B cell (primary cell): ENCODE data around the gene COQ7. TPM values are rescaled to one million over a fixed set of nuclear protein-coding genes. Genes with fewer than 3 reads are reported as not detected.

Experiments used
- ATAC-seq: fragments of 200-7000 bp; cut with Tn5 transposase; one replicate; pipeline ENCODE4 v1.10.0; 2021; ENCODE audit warnings: low read depth, mild to moderate bottlenecking, moderate number of reproducible peaks, moderate library complexity
- CTCF ChIA-PET: fragments of 350-600 bp; sonication (Branson Sonifier 250); formaldehyde crosslinking; loops from one replicate; lab custom pipeline; 2021; ENCODE audit warnings: antibody characterized with exemption, inconsistent platforms; lab: Charles Lee
- POLR2A ChIA-PET: fragments of 350-600 bp; sonication (Branson Sonifier 250); formaldehyde crosslinking; loops from one replicate; lab custom pipeline; 2021; ENCODE audit warnings: antibody characterized with exemption; lab: Charles Lee
- DNase-seq: peaks from one replicate; pipeline ENCODE4 v3.0.0; 2013
- H2AFZ ChIP-seq: 2 replicates; pipeline ENCODE4 v1.6.1; 2012; ENCODE audit warnings: mild to moderate bottlenecking, low read depth, low read length; ENCODE audit not compliant: insufficient read depth, poor library complexity, severe bottlenecking
- H3K27ac ChIP-seq, 2 donors: 1 replicate in 1 of 2; 2 replicates in 1 of 2; pipeline ENCODE4 v1.5.1; 2012 to 2013; ENCODE audit warnings: low read length in 2 of 2, mild to moderate bottlenecking in 2 of 2, moderate library complexity in 1 of 2
- H3K27me3 ChIP-seq, 4 experiments: fragments of 200-600 bp in 1 of 4; sonication (generic) in 1 of 4; replicated peaks in 1 of 4; 1 replicate in 2 of 4; 2 replicates in 2 of 4; pipeline versions ENCODE4 v1.6.1 to v1.7.0; 2013 to 2016; ENCODE audit warnings: low read length in 3 of 4, mild to moderate bottlenecking in 2 of 4, mixed read lengths in 1 of 4, moderate library complexity in 1 of 4; ENCODE audit not compliant: insufficient read depth in 4 of 4, control insufficient read depth in 3 of 4; ENCODE audit errors: control extremely low read depth in 1 of 4
- H3K36me3 ChIP-seq, 2 experiments: replicated peaks in 1 of 2; 1 replicate in 1 of 2; 2 replicates in 1 of 2; pipeline versions ENCODE4 v1.6.1 to v1.7.1; 2013; ENCODE audit warnings: low read length in 1 of 2; ENCODE audit not compliant: insufficient read depth in 2 of 2, control insufficient read depth in 1 of 2; ENCODE audit errors: control extremely low read depth in 1 of 2, extremely low read depth in 1 of 2
- H3K4me1 ChIP-seq, 2 donors: fragments of 200-600 bp in 1 of 2; sonication (generic) in 1 of 2; 1 replicate in 1 of 2; 2 replicates in 1 of 2; pipeline versions ENCODE4 v1.5.1 to v1.6.1; 2013 to 2017; ENCODE audit warnings: low read length in 2 of 2; ENCODE audit not compliant: control insufficient read depth in 2 of 2, insufficient read depth in 2 of 2
- H3K4me2 ChIP-seq: replicated peaks from 2 replicates; pipeline ENCODE3; 2012; ENCODE audit warnings: mild to moderate bottlenecking, low read depth, low read length; ENCODE audit not compliant: poor library complexity, severe bottlenecking
- H3K4me3 ChIP-seq, 5 experiments: fragments of 200-600 bp in 1 of 5; sonication (generic) in 1 of 5; 1 replicate in 3 of 5; 2 replicates in 2 of 5; pipeline versions ENCODE4 v1.5.1 to v1.7.0; 2011 to 2016; ENCODE audit warnings: low read length in 4 of 5, mild to moderate bottlenecking in 4 of 5, low read depth in 2 of 5, control low read depth in 1 of 5, moderate library complexity in 1 of 5; ENCODE audit not compliant: insufficient read depth in 1 of 5; ENCODE audit errors: control extremely low read depth in 1 of 5, extremely low read depth in 1 of 5
- H3K79me2 ChIP-seq: fragments of 200-600 bp; sonication (generic); one replicate; pipeline ENCODE4 v1.6.0; 2016; ENCODE audit warnings: low read length; ENCODE audit not compliant: control insufficient read depth, insufficient read depth
- H3K9ac ChIP-seq: fragments of 200-600 bp; sonication (generic); 2 replicates; pipeline ENCODE4 v1.6.1; 2017; ENCODE audit warnings: mild to moderate bottlenecking, low read length, moderate library complexity
- H3K9me3 ChIP-seq, 3 donors: one replicate each; pipeline versions ENCODE4 v1.6.1 to v1.7.1; 2013; ENCODE audit warnings: low read length in 2 of 3; ENCODE audit not compliant: control insufficient read depth in 2 of 3, insufficient read depth in 1 of 3; ENCODE audit errors: control extremely low read depth in 1 of 3
- H4K20me1 ChIP-seq: 2 replicates; pipeline ENCODE4 v1.6.0; 2012; ENCODE audit warnings: mild to moderate bottlenecking, low read length; ENCODE audit not compliant: insufficient read depth, control insufficient read depth, poor library complexity, severe bottlenecking
- H3K27ac Mint-ChIP-seq: one replicate; pipeline ENCODE4 v1.8.0; 2021; ENCODE audit warnings: mixed read lengths
- H3K27me3 Mint-ChIP-seq: one replicate; pipeline ENCODE4 v1.8.0; 2021; ENCODE audit warnings: mixed read lengths
- H3K4me1 Mint-ChIP-seq: one replicate; pipeline ENCODE4 v1.8.0; 2021; ENCODE audit warnings: mixed read lengths
- H3K4me3 Mint-ChIP-seq: one replicate; pipeline ENCODE4 v1.8.0; 2021; ENCODE audit warnings: mixed read lengths
- H3K9me3 Mint-ChIP-seq: one replicate; pipeline ENCODE4 v1.8.0; 2022; ENCODE audit warnings: mixed read lengths; ENCODE audit not compliant: insufficient read depth
- EZH2 ChIP-seq: IDR thresholded peaks from 2 replicates; pipeline ENCODE4 v1.6.1; 2012; ENCODE audit warnings: borderline replicate concordance, low read depth, mild to moderate bottlenecking, moderate library complexity, low read length; ENCODE audit not compliant: insufficient read depth, poor library complexity, severe bottlenecking
- WGBS: methylation state at CpG from one replicate; pipeline ENCODE4 v1.1.5; 2013; ENCODE audit warnings: missing lambda C conversion rate; ENCODE audit not compliant: insufficient coverage; 5-methylcytosine and 5-hydroxymethylcytosine counted together
- intact Hi-C: fragments of 100-400 bp; cut with micrococcal nuclease; formaldehyde crosslinking; loops from one replicate; pipeline ENCODE4 v1.10.0; 2022
- polyA plus RNA-seq: library from polyadenylated mRNA; depleted of rRNA; stranded (reverse); fragments of >200 nt; gene quantifications from 2 replicates; pipeline ENCODE4 v1.2.3, GENCODE V29; 2012
- total RNA-seq, 2 donors: library from RNA; stranded (reverse); fragments of 120-200 nt in 1 of 2; gene quantifications; 1 replicate in 1 of 2; 2 replicates in 1 of 2; pipeline versions ENCODE4 v1.2.3 to v1.2.4, GENCODE V29; 2013 to 2022
- TF ChIP-seq, protein P1 (sequence below): fragments of 200-600 bp; IDR thresholded peaks from one replicate; pipeline ENCODE4 v1.8.0; 2022; ENCODE audit warnings: antibody characterized with exemption, mild to moderate bottlenecking

COQ7 gene
- total and polyA plus RNA-seq, 2 donors (not counting 1 experiment from before 2014, with no cell fraction given) = 8.1 to 19.4 TPM

DNA sequence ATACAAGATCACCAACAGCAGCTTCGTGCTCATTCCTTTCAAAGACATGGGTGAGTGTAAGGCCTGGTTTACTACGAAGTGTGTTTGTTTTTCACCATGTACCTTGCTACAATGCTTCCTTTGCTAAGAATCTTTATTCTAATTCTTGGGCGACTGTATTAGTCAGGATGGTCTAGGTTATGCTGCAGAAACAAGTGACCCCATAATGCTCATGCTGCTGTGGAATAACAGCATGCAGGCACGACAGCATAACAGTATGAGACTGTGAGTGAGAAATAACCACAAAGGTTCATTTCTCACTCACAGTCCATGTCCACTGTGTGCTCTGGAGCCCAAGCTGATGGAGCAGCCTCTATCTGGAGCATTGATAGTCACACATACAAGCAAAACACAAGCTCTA is 45.7 kb upstream of the COQ7 start:
- intact Hi-C loops = no loop called here
- Histone ChIP-seq H3K4me1 (no peaks in the 10 kb centered on the region), H3K36me3 (no peaks in the 10 kb centered on the region), H4K20me1 (no peaks in the 10 kb centered on the region), H3K9ac (no peak overlapping the region), H3K9me3 (no peaks in the 10 kb centered on the region), H3K4me2 (no peak overlapping the region), H2AFZ (no peak overlapping the region), H3K79me2 (no peaks in the 10 kb centered on the region), H3K27me3 (no peaks in the 10 kb centered on the region), H3K27ac (no peak overlapping the region), H3K4me3 (no peak overlapping the region)
- Mint-ChIP-seq H3K4me3 (no peak overlapping the region), H3K9me3 (no peaks in the 10 kb centered on the region), H3K27me3 (peaks cover 7% of the 10 kb centered on the region), H3K4me1 (no peaks in the 10 kb centered on the region), H3K27ac (no peak overlapping the region)
- ChIA-PET POLR2A (no interaction called here), CTCF (no interaction called here)
- TF ChIP-seq EZH2 = no peak
- no peak for DNase-seq
- ATAC-seq = no peak
- no CpG with 5 or more reads among the region's 4 CpGs for WGBS

- Mint-ChIP-seq H3K27ac (no peak overlapping the region), H3K9me3 (no peaks in the 10 kb centered on the region), H3K4me3 (no peak overlapping the region), H3K4me1 (no peaks in the 10 kb centered on the region), H3K27me3 (peaks cover 4% of the 10 kb centered on the region)
- TF ChIP-seq, protein P1, sequence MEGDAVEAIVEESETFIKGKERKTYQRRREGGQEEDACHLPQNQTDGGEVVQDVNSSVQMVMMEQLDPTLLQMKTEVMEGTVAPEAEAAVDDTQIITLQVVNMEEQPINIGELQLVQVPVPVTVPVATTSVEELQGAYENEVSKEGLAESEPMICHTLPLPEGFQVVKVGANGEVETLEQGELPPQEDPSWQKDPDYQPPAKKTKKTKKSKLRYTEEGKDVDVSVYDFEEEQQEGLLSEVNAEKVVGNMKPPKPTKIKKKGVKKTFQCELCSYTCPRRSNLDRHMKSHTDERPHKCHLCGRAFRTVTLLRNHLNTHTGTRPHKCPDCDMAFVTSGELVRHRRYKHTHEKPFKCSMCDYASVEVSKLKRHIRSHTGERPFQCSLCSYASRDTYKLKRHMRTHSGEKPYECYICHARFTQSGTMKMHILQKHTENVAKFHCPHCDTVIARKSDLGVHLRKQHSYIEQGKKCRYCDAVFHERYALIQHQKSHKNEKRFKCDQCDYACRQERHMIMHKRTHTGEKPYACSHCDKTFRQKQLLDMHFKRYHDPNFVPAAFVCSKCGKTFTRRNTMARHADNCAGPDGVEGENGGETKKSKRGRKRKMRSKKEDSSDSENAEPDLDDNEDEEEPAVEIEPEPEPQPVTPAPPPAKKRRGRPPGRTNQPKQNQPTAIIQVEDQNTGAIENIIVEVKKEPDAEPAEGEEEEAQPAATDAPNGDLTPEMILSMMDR = no peak
- no peak for TF ChIP-seq EZH2
- no peak overlapping the region for H3K9ac ChIP-seq
- H3K27ac ChIP-seq = no peak overlapping the region
- no CpG with 5 or more reads among the region's 3 CpGs for WGBS
- no peak overlapping the region for H3K4me3 ChIP-seq
- ATAC-seq (no peak), DNase-seq (no peak)
- no peaks in the 10 kb centered on the region for H3K4me1 ChIP-seq
- intact Hi-C loops = no loop called here
- H3K79me2 ChIP-seq = no peaks in the 10 kb centered on the region
- POLR2A ChIA-PET = no interaction called here
- no peak overlapping the region for H2AFZ ChIP-seq
- peaks cover 0 to 2% (median 0%) of the 10 kb centered on the region in 4 experiments for H3K27me3 ChIP-seq
- CTCF ChIA-PET = no interaction called here
- H3K4me2 ChIP-seq = no peak overlapping the region
- H3K9me3 ChIP-seq = no peaks in the 10 kb centered on the region
- H4K20me1 ChIP-seq = no peaks in the 10 kb centered on the region
- H3K36me3 ChIP-seq = no peaks in the 10 kb centered on the region
These were observed 40.0 kb upstream of the COQ7 start for GRCh38 chr16:19027416-19027815.
